ENCODE data around the gene HPSE.

The HPSE gene

GRCh38 chr4:83258461-83258860 lies 76.2 kb downstream of the HPSE start:
- Histone ChIP-seq H3K36me3 (ENCODE audit: insufficient read depth, insufficient read length, low read length) (peaks cover 7% of the 10 kb centered on the region), H3K9me3 (ENCODE audit: insufficient read depth, low read length) (no peaks in the 10 kb centered on the region), H3K9ac (ENCODE audit: insufficient read length, low read depth) (no peak overlapping the region), H3K4me1 (ENCODE audit: insufficient read depth, insufficient read length) (no peaks in the 10 kb centered on the region), H3K27me3 (ENCODE audit: insufficient read depth, insufficient read length) (no peaks in the 10 kb centered on the region), H3K4me3 (ENCODE audit: insufficient read length, low read depth) (no peak overlapping the region)
- TF ChIP-seq SUZ12 (IDR thresholded peaks at IDR 0.05; ENCODE audit: extremely low read depth, insufficient read depth, insufficient read length) (no peak), ZNF274 (IDR thresholded peaks at IDR 0.05; ENCODE audit: low read depth, low read length) (no peak), YY1 (IDR thresholded peaks at IDR 0.05; ENCODE audit: insufficient read depth, insufficient read length) (no peak)
- no peak for DNase-seq (ENCODE audit: low read depth, low spot score)

- no peak overlapping the region for H3K9ac ChIP-seq (ENCODE audit: insufficient read length, low read depth)
- no peaks in the 10 kb centered on the region for H3K9me3 ChIP-seq (ENCODE audit: insufficient read depth, low read length)
- H3K27me3 ChIP-seq (ENCODE audit: insufficient read depth, insufficient read length), result no peaks in the 10 kb centered on the region
- no peaks in the 10 kb centered on the region for H3K4me1 ChIP-seq (ENCODE audit: insufficient read depth, insufficient read length)
- no peak for DNase-seq (ENCODE audit: low read depth, low spot score)
- no peak for TF ChIP-seq ZNF274 (IDR thresholded peaks at IDR 0.05; ENCODE audit: low read depth, low read length)
- no peak for TF ChIP-seq YY1 (IDR thresholded peaks at IDR 0.05; ENCODE audit: insufficient read depth, insufficient read length)
- no peak for TF ChIP-seq SUZ12 (IDR thresholded peaks at IDR 0.05; ENCODE audit: extremely low read depth, insufficient read depth, insufficient read length)
- H3K36me3 ChIP-seq (ENCODE audit: insufficient read depth, insufficient read length, low read length), result peaks cover 5% of the 10 kb centered on the region
- no peak overlapping the region for H3K4me3 ChIP-seq (ENCODE audit: insufficient read length, low read depth)
Measured at GRCh38 chr4:83257811-83258210, 76.8 kb downstream of the HPSE start.

GRCh38 chr4:83255584-83255983 lies 79.1 kb downstream of the HPSE start:
- no peaks in the 10 kb centered on the region for H3K27me3 ChIP-seq (ENCODE audit: insufficient read depth, insufficient read length)
- H3K9ac ChIP-seq (ENCODE audit: insufficient read length, low read depth), result no peak overlapping the region
- H3K4me1 ChIP-seq (ENCODE audit: insufficient read depth, insufficient read length), result no peaks in the 10 kb centered on the region
- TF ChIP-seq SUZ12 (IDR thresholded peaks at IDR 0.05; ENCODE audit: extremely low read depth, insufficient read depth, insufficient read length), result no peak
- no peak for TF ChIP-seq ZNF274 (IDR thresholded peaks at IDR 0.05; ENCODE audit: low read depth, low read length)
- TF ChIP-seq YY1 (IDR thresholded peaks at IDR 0.05; ENCODE audit: insufficient read depth, insufficient read length), result no peak
- H3K9me3 ChIP-seq (ENCODE audit: insufficient read depth, low read length), result no peaks in the 10 kb centered on the region
- H3K36me3 ChIP-seq (ENCODE audit: insufficient read depth, insufficient read length, low read length), result no peaks in the 10 kb centered on the region
- no peak overlapping the region for H3K4me3 ChIP-seq (ENCODE audit: insufficient read length, low read depth)
- no peak for DNase-seq (ENCODE audit: low read depth, low spot score)

GRCh38 chr4:83252782-83253405 lies 81.8 kb downstream of the HPSE start:
- peak; percentile 51 for DNase-seq (ENCODE audit: low read depth, low spot score)
- Histone ChIP-seq H3K9ac (ENCODE audit: insufficient read length, low read depth) (no peak overlapping the region), H3K4me1 (ENCODE audit: insufficient read depth, insufficient read length) (peaks cover 3% of the 10 kb centered on the region), H3K27me3 (ENCODE audit: insufficient read depth, insufficient read length) (no peaks in the 10 kb centered on the region), H3K4me3 (ENCODE audit: insufficient read length, low read depth) (no peak overlapping the region), H3K36me3 (ENCODE audit: insufficient read depth, insufficient read length, low read length) (no peaks in the 10 kb centered on the region), H3K9me3 (ENCODE audit: insufficient read depth, low read length) (no peaks in the 10 kb centered on the region)
- TF ChIP-seq YY1 (IDR thresholded peaks at IDR 0.05; ENCODE audit: insufficient read depth, insufficient read length), result no peak
- TF ChIP-seq ZNF274 (IDR thresholded peaks at IDR 0.05; ENCODE audit: low read depth, low read length), result no peak
- no peak for TF ChIP-seq SUZ12 (IDR thresholded peaks at IDR 0.05; ENCODE audit: extremely low read depth, insufficient read depth, insufficient read length)

- TF ChIP-seq SUZ12 (IDR thresholded peaks at IDR 0.05; ENCODE audit: extremely low read depth, insufficient read depth, insufficient read length) (no peak), YY1 (IDR thresholded peaks at IDR 0.05; ENCODE audit: insufficient read depth, insufficient read length) (no peak), ZNF274 (IDR thresholded peaks at IDR 0.05; ENCODE audit: low read depth, low read length) (no peak)
- no peak for DNase-seq (ENCODE audit: low read depth, low spot score)
- Histone ChIP-seq H3K36me3 (ENCODE audit: insufficient read depth, insufficient read length, low read length) (no peaks in the 10 kb centered on the region), H3K4me3 (ENCODE audit: insufficient read length, low read depth) (no peak overlapping the region), H3K4me1 (ENCODE audit: insufficient read depth, insufficient read length) (peaks cover 3% of the 10 kb centered on the region), H3K27me3 (ENCODE audit: insufficient read depth, insufficient read length) (no peaks in the 10 kb centered on the region), H3K9me3 (ENCODE audit: insufficient read depth, low read length) (no peaks in the 10 kb centered on the region), H3K9ac (ENCODE audit: insufficient read length, low read depth) (no peak overlapping the region)
Measured at GRCh38 chr4:83251447-83251830, 83.2 kb downstream of the HPSE start.

- DNase-seq (ENCODE audit: low read depth, low spot score), result peak; percentile 25
- TF ChIP-seq SUZ12 (IDR thresholded peaks at IDR 0.05; ENCODE audit: extremely low read depth, insufficient read depth, insufficient read length) (no peak), YY1 (IDR thresholded peaks at IDR 0.05; ENCODE audit: insufficient read depth, insufficient read length) (no peak), ZNF274 (IDR thresholded peaks at IDR 0.05; ENCODE audit: low read depth, low read length) (no peak)
- H3K4me3 ChIP-seq (ENCODE audit: insufficient read length, low read depth), result no peak overlapping the region
- H3K36me3 ChIP-seq (ENCODE audit: insufficient read depth, insufficient read length, low read length), result no peaks in the 10 kb centered on the region
- no peak overlapping the region for H3K9ac ChIP-seq (ENCODE audit: insufficient read length, low read depth)
- H3K4me1 ChIP-seq (ENCODE audit: insufficient read depth, insufficient read length), result peaks cover 3% of the 10 kb centered on the region
- H3K9me3 ChIP-seq (ENCODE audit: insufficient read depth, low read length), result no peaks in the 10 kb centered on the region
- no peaks in the 10 kb centered on the region for H3K27me3 ChIP-seq (ENCODE audit: insufficient read depth, insufficient read length)
Measured at GRCh38 chr4:83250687-83251446, 83.8 kb downstream of the HPSE start.

GRCh38 chr4:83248486-83248885 lies 86.2 kb downstream of the HPSE start:
- Histone ChIP-seq H3K27me3 (ENCODE audit: insufficient read depth, insufficient read length) (no peaks in the 10 kb centered on the region), H3K9me3 (ENCODE audit: insufficient read depth, low read length) (no peaks in the 10 kb centered on the region), H3K9ac (ENCODE audit: insufficient read length, low read depth) (no peak overlapping the region), H3K4me1 (ENCODE audit: insufficient read depth, insufficient read length) (peaks cover 3% of the 10 kb centered on the region), H3K4me3 (ENCODE audit: insufficient read length, low read depth) (no peak overlapping the region), H3K36me3 (ENCODE audit: insufficient read depth, insufficient read length, low read length) (no peaks in the 10 kb centered on the region)
- no peak for TF ChIP-seq SUZ12 (IDR thresholded peaks at IDR 0.05; ENCODE audit: extremely low read depth, insufficient read depth, insufficient read length)
- TF ChIP-seq ZNF274 (IDR thresholded peaks at IDR 0.05; ENCODE audit: low read depth, low read length), result no peak
- no peak for TF ChIP-seq YY1 (IDR thresholded peaks at IDR 0.05; ENCODE audit: insufficient read depth, insufficient read length)
- no peak for DNase-seq (ENCODE audit: low read depth, low spot score)

Data from NT2/D1 (cell line).